ENCODE measurements around the gene HELB.
A peak's percentile ranks its signal among the peaks of the same experiment; 100 is the strongest.

The HELB gene

DNA sequence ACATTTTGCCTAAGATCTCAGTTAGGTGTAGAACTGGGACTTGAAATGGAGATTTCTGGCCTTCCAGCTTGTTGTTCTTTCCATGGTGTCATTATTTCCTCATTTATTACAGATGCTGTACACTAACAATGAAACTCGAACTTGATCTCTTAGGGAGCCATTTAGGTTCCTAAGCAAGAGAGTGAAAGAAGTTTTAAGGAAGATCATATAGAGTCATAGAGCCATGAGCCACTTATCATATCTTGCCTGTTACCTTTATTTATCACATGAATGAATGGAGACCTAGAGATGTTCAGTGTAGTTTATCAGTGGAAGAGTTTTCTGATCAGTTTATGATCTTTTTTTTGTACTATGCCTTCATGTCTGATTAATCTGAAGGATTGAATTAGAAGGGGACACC lies 9.9 kb downstream of the HELB start:
- no peak for TF ChIP-seq Cebpa-rat (IDR thresholded peaks at IDR 0.05)
- no peak overlapping the region for H3K27ac ChIP-seq
- H3K9ac ChIP-seq = no peak overlapping the region
- H3K4me1 ChIP-seq = peaks cover 0 to 14% (median 0%) of the 10 kb centered on the region in 10 experiments; a peak in 1 of 20 replicates
- no peak overlapping the region for H3K4me3 ChIP-seq
- no peaks in the 10 kb centered on the region for H4K20me1 ChIP-seq
- peaks cover 28 to 80% (median 59%) of the 10 kb centered on the region in 11 experiments for H3K36me3 ChIP-seq
- peak overlapping the region in 2 of 11 experiments; percentile 17 to 18; a peak in 2 of 22 replicates for H3K4me2 ChIP-seq
- no peaks in the 10 kb centered on the region for H3K27me3 ChIP-seq
- H3K9me3 ChIP-seq (replicated peaks in 1 of 11) = 0 out of 22 replicates have a peak, but pooled peaks cover 0 to 5% (median 0%) of the 10 kb centered on the region in 11 experiments

DNA sequence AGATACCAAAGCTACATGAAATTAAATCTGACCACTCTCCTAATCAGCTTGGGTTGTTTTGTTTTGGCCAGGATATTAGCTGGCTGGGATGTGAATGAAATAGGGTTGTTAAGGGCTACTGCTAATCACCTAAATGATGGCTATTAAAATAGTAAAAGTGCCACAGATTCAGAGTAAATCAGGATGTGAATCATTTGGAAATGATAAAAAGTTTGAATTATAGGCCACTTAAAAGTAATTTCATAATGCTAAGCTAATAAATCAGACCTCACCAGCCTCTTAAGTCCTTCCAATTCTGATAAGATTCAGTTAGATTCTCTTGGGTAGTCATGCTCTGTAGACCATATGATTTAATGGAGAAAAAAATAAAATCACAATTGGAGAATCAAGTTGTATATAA lies 12.0 kb downstream of the HELB start:
- H3K27ac ChIP-seq = no peak overlapping the region
- H3K27me3 ChIP-seq = no peaks in the 10 kb centered on the region
- H3K4me1 ChIP-seq = peaks cover 0 to 14% (median 0%) of the 10 kb centered on the region in 10 experiments; a peak in 1 of 20 replicates
- H3K36me3 ChIP-seq = peaks cover 38 to 82% (median 54%) of the 10 kb centered on the region in 11 experiments
- 0 out of 22 replicates have a peak, but pooled peaks cover 0 to 5% (median 0%) of the 10 kb centered on the region in 11 experiments for H3K9me3 ChIP-seq (replicated peaks in 1 of 11)
- H3K9ac ChIP-seq = no peak overlapping the region
- H3K4me2 ChIP-seq = no peak overlapping the region
- TF ChIP-seq Cebpa-rat (IDR thresholded peaks at IDR 0.05) = no peak
- H3K4me3 ChIP-seq = no peak overlapping the region
- H4K20me1 ChIP-seq = no peaks in the 10 kb centered on the region

DNA sequence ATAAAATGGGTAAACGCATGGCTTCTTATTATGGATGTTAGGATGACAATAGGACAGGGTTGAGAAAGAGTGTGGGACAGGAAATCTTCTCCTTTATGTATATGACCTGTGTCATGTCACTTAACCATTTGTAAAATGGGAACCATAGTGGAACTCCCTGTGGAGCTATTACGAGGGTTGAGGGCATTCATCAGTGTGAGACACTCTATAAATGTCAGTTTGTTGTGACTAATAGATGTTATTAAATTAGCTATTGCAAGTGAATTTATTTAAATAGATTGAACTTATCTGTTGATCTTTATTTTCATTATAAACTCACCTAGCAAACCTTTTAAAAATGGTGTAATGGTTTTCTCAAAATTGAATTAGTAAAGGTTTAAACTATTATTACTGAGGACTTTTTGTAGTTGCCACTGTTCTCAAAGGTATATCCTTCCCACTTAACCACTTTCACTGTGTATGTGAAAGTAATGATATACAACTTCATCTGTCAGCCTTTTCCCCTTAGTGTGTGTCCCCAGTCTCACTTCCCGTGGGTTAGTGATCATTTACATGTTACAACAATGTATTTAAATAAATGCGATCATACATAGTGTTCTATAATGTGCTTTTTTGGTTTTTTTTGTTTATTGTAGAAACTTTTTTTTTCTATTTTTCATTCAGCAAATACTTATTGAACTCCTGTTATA lies 17.1 kb downstream of the HELB start:
- no peak for TF ChIP-seq Cebpa-rat (IDR thresholded peaks at IDR 0.05)
- H3K27me3 ChIP-seq = no peaks in the 10 kb centered on the region
- H3K9ac ChIP-seq = no peak overlapping the region
- no peak overlapping the region for H3K4me3 ChIP-seq
- H3K9me3 ChIP-seq (replicated peaks in 1 of 11) = no peaks in the 10 kb centered on the region
- H4K20me1 ChIP-seq = no peaks in the 10 kb centered on the region
- peaks cover 0 to 17% (median 0%) of the 10 kb centered on the region in 10 experiments; a peak in 7 of 20 replicates for H3K4me1 ChIP-seq
- H3K36me3 ChIP-seq = peaks cover 27 to 77% (median 43%) of the 10 kb centered on the region in 11 experiments; a peak in 20 of 22 replicates
- H3K4me2 ChIP-seq = no peak overlapping the region
- no peak overlapping the region for H3K27ac ChIP-seq

DNA sequence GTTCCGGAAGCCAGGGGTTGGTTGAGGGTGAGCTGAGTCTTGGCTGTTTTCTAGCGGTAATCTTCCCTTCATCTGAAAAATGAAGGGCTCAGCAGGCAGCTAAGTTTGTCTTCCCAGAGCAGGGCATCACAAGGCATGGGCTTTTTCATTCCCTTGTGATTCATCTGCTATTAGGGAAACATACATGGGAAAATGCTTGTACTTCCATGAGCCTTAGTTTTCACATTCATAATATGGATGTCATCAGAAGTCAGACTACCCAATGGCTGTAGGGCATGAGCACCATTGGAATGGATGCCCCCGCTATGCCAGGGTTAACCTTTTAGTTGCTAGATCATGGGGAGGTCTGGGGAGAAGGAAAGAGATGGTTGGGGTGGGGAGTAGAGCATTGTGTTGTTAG lies 18.7 kb downstream of the HELB start:
- H3K4me2 ChIP-seq = peak overlapping the region in 4 of 11 experiments; percentile 15 to 69 (median 48); a peak in 6 of 22 replicates
- no peaks in the 10 kb centered on the region for H3K27me3 ChIP-seq
- H3K9me3 ChIP-seq (replicated peaks in 1 of 11) = no peaks in the 10 kb centered on the region
- H3K9ac ChIP-seq = peak overlapping the region in 1 of 11 experiments; percentile 7; a peak in 1 of 22 replicates
- peaks cover 18 to 77% (median 47%) of the 10 kb centered on the region in 11 experiments; a peak in 21 of 22 replicates for H3K36me3 ChIP-seq
- H4K20me1 ChIP-seq = no peaks in the 10 kb centered on the region
- no peak for TF ChIP-seq Cebpa-rat (IDR thresholded peaks at IDR 0.05)
- H3K27ac ChIP-seq = peak overlapping the region in 4 of 11 experiments; percentile 43 to 64 (median 62); a peak in 8 of 22 replicates
- no peak overlapping the region for H3K4me3 ChIP-seq
- H3K4me1 ChIP-seq = peaks cover 0 to 17% (median 0%) of the 10 kb centered on the region in 10 experiments; a peak in 7 of 20 replicates

DNA sequence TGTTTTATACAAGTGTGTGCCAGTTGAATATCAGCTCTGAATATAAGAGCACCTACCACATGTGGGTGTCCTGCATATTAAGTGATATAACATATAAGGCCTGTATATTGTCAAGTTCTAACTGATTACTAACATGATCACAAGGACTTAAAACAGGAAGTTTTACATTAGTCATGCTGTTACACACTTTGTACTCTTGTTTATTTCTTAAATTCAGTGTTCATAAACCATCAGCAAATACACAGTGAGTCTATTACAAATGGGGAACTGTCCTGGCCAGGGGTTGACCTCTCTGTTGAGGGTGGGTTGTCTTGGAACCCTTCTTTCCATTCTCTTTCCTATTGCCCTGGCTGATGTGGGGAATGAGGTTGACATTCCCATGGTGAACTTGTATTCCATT lies 19.1 kb downstream of the HELB start:
- H3K36me3 ChIP-seq = peaks cover 20 to 77% (median 47%) of the 10 kb centered on the region in 11 experiments; a peak in 21 of 22 replicates
- H3K4me2 ChIP-seq = peak overlapping the region in 4 of 11 experiments; percentile 15 to 69 (median 48); a peak in 6 of 22 replicates
- H4K20me1 ChIP-seq = no peaks in the 10 kb centered on the region
- peaks cover 0 to 17% (median 0%) of the 10 kb centered on the region in 10 experiments; a peak in 7 of 20 replicates for H3K4me1 ChIP-seq
- peak overlapping the region in 4 of 11 experiments; percentile 43 to 64 (median 62); a peak in 8 of 22 replicates for H3K27ac ChIP-seq
- H3K9ac ChIP-seq = peak overlapping the region in 1 of 11 experiments; percentile 7; a peak in 1 of 22 replicates
- no peaks in the 10 kb centered on the region for H3K9me3 ChIP-seq (replicated peaks in 1 of 11)
- no peak overlapping the region for H3K4me3 ChIP-seq
- H3K27me3 ChIP-seq = no peaks in the 10 kb centered on the region
- no peak for TF ChIP-seq Cebpa-rat (IDR thresholded peaks at IDR 0.05)

DNA sequence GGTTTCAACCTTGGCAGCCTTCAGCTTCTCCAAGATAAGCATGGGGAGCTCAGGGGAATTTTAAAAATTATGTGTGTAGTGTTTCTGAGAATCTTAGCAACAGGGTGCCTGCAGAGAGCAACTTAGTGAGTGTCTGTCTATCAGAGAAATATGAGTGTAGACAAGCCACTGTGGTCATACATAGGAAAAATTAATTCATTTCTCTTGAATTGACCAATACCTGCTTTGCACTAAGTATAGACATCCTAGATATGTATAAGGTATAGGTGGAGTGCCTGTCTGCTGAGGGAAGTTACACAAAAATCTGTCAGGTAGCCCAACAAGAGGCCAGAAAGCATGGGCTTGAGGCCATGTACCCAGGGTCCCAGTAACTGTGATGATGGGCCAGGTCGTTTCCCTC lies 20.7 kb downstream of the HELB start:
- H3K36me3 ChIP-seq = peaks cover 25 to 80% (median 43%) of the 10 kb centered on the region in 11 experiments; a peak in 20 of 22 replicates

DNA sequence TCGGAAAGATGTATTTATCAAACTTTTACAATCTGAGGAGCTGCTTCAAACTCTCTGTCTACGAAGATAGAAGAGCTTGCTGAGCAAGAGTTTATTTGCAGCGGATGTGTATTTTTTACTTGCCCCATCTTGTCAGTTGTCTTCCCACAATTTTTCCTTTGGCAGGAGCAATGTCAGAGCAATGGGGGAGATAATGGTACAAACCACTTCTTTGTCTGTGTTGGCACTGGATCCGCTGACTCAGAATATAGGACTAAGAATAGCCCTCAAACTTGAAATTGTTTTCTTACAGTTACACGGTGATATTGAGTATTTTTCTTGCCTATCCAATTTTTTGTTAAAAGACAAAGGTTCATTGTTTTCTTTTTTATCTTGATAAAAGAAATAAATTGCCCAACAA lies 27.6 kb downstream of the HELB start:
- no peaks in the 10 kb centered on the region for H3K4me1 ChIP-seq
- H3K9ac ChIP-seq = no peak overlapping the region
- TF ChIP-seq Cebpa-rat (IDR thresholded peaks at IDR 0.05) = no peak
- H3K27ac ChIP-seq = no peak overlapping the region
- no peaks in the 10 kb centered on the region for H4K20me1 ChIP-seq
- H3K27me3 ChIP-seq = no peaks in the 10 kb centered on the region
- H3K9me3 ChIP-seq (replicated peaks in 1 of 11) = no peaks in the 10 kb centered on the region
- H3K36me3 ChIP-seq = peaks cover 17 to 73% (median 40%) of the 10 kb centered on the region in 11 experiments; a peak in 21 of 22 replicates
- no peak overlapping the region for H3K4me2 ChIP-seq
- no peak overlapping the region for H3K4me3 ChIP-seq

More for the DNA sequence above, 20.7 kb downstream of the HELB start:
- Histone ChIP-seq H3K4me3 (no peak overlapping the region), H4K20me1 (no peaks in the 10 kb centered on the region), H3K4me2 (no peak overlapping the region), H3K9me3 (replicated peaks in 1 of 11) (no peaks in the 10 kb centered on the region), H3K27me3 (no peaks in the 10 kb centered on the region), H3K27ac (no peak overlapping the region), H3K4me1 (peaks cover 0 to 17% (median 0%) of the 10 kb centered on the region in 10 experiments; a peak in 7 of 20 replicates), H3K9ac (no peak overlapping the region)
- TF ChIP-seq Cebpa-rat (IDR thresholded peaks at IDR 0.05) = no peak

DNA sequence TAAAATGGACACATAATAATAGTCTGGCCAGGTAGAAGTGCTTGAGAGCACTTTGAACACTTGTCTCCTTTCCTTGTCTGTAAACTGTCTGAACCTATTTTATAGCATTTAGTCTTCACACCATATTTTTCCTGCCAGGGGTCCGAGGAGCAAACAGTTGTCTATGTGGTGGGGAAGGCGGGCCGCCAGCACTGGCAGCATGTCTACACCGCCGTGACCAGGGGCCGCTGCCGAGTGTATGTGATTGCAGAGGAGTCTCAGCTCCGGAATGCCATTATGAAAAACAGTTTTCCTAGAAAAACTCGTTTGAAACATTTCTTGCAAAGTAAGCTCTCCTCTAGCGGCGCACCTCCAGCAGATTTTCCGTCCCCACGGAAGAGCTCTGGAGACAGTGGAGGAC lies 28.7 kb downstream of the HELB start:
- Histone ChIP-seq H3K4me3 (no peak overlapping the region), H3K27ac (no peak overlapping the region), H3K4me2 (no peak overlapping the region), H3K36me3 (peaks cover 17 to 63% (median 30%) of the 10 kb centered on the region in 11 experiments; a peak in 20 of 22 replicates), H3K4me1 (no peaks in the 10 kb centered on the region), H4K20me1 (no peaks in the 10 kb centered on the region), H3K9ac (no peak overlapping the region), H3K27me3 (no peaks in the 10 kb centered on the region), H3K9me3 (replicated peaks in 1 of 11) (no peaks in the 10 kb centered on the region)
- TF ChIP-seq Cebpa-rat (IDR thresholded peaks at IDR 0.05) = no peak

DNA sequence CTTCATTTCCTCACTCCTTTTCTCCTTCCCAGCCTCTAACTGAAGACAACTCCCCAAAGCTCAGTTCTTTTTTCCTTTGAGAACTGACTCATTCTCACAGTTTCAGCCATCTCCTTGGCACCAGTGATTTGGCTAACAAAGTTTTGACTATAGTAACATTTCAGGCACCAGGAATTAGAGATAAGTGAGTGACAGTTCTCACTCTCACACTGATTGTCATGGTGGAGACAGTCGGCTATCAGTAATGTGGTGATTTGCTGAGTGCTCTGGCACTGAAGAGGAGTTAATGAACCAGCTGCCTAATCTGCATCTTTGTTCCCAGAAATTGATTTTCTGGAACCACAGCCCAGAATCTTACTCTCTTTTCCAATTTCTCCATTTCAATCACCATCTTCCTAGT lies 29.5 kb downstream of the HELB start:
- Histone ChIP-seq H3K9ac (no peak overlapping the region), H3K27me3 (no peaks in the 10 kb centered on the region), H3K4me3 (no peak overlapping the region), H3K4me2 (no peak overlapping the region), H3K27ac (no peak overlapping the region), H3K4me1 (no peaks in the 10 kb centered on the region), H4K20me1 (no peaks in the 10 kb centered on the region), H3K9me3 (replicated peaks in 1 of 11) (no peaks in the 10 kb centered on the region), H3K36me3 (peaks cover 11 to 61% (median 24%) of the 10 kb centered on the region in 11 experiments; a peak in 20 of 22 replicates)
- TF ChIP-seq Cebpa-rat (IDR thresholded peaks at IDR 0.05) = no peak
